ENCODE data around the gene WRAP53. TPM values are rescaled to one million over a fixed set of nuclear protein-coding genes. Genes with fewer than 3 reads are reported as not detected.
A peak's percentile ranks its signal among the peaks of the same experiment; 100 is the strongest.

Gene WRAP53
- total RNA-seq, 1 experiment from 2014 or later = 15.2 TPM

DNA sequence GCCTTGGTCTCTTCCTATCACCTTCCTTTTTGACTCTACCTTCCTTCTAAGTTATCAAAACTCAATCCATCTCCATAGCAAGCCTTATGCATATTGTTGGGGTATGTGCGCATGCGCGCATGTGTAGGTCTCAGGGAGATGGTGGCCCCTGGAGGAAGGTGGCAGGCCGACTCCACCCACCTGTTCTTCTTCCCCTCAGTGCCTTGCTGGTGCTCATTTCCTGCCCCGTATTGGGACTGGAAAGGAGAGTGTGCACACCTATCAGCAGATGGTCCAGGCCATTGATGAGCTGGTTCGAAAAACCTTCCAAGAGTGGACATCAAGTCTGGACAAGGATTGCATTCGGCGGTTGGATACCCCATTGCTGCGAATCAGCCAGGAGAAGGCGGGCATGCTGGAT, 54.5 kb downstream of the WRAP53 start:
- ChIA-PET CTCF (interaction anchor here (0.6 to 2.1 kb wide), 7 partner anchors 8 to 504 kb away, joined by 3 to 17 read pairs (median 5); partner anchors contain the start of gene TP53), POLR2A (no interaction called here)
- TF ChIP-seq, protein P1, sequence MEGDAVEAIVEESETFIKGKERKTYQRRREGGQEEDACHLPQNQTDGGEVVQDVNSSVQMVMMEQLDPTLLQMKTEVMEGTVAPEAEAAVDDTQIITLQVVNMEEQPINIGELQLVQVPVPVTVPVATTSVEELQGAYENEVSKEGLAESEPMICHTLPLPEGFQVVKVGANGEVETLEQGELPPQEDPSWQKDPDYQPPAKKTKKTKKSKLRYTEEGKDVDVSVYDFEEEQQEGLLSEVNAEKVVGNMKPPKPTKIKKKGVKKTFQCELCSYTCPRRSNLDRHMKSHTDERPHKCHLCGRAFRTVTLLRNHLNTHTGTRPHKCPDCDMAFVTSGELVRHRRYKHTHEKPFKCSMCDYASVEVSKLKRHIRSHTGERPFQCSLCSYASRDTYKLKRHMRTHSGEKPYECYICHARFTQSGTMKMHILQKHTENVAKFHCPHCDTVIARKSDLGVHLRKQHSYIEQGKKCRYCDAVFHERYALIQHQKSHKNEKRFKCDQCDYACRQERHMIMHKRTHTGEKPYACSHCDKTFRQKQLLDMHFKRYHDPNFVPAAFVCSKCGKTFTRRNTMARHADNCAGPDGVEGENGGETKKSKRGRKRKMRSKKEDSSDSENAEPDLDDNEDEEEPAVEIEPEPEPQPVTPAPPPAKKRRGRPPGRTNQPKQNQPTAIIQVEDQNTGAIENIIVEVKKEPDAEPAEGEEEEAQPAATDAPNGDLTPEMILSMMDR (IDR thresholded peaks at IDR 0.05; ENCODE audit: insufficient read depth in 1 of 2, low read depth in 1 of 2, low read length in 1 of 2, severe bottlenecking in 1 of 2, unreplicated experiment in 1 of 2) = no peak
- H3K36me3 ChIP-seq (ENCODE audit: control insufficient read depth, insufficient read depth, low read length) = no peaks in the 10 kb centered on the region
- H3K4me1 ChIP-seq = no peaks in the 10 kb centered on the region; the same call in none of the 2 replicates
- Mint-ChIP-seq H3K9me3 (ENCODE audit: unreplicated experiment) (no peaks in the 10 kb centered on the region), H3K27me3 (ENCODE audit: insufficient read depth, unreplicated experiment) (peaks cover 13% of the 10 kb centered on the region), H3K4me1 (ENCODE audit: low read depth, unreplicated experiment) (peaks cover 8% of the 10 kb centered on the region), H3K4me3 (ENCODE audit: unreplicated experiment) (no peak overlapping the region), H3K27ac (ENCODE audit: unreplicated experiment) (no peak overlapping the region), H3K36me3 (ENCODE audit: insufficient read depth, unreplicated experiment) (no peaks in the 10 kb centered on the region)
- intact Hi-C loops (cut with micrococcal nuclease; ENCODE audit: unreplicated experiment) = loop anchor here (1.0 to 10.0 kb wide), 4 partner anchors 40 to 242 kb away; partner anchors contain the start of gene RNF227
- DNase-seq = no peak
- H3K4me3 ChIP-seq (ENCODE audit: low read depth, low read length) = no peak overlapping the region
- H3K27me3 ChIP-seq (replicated peaks; ENCODE audit: control insufficient read depth, insufficient read depth, low read length) = no peaks in the 10 kb centered on the region
- no TSS peak for BruUV-seq (replicated peaks)
- no peaks in the 10 kb centered on the region for H3K9me3 ChIP-seq

DNA sequence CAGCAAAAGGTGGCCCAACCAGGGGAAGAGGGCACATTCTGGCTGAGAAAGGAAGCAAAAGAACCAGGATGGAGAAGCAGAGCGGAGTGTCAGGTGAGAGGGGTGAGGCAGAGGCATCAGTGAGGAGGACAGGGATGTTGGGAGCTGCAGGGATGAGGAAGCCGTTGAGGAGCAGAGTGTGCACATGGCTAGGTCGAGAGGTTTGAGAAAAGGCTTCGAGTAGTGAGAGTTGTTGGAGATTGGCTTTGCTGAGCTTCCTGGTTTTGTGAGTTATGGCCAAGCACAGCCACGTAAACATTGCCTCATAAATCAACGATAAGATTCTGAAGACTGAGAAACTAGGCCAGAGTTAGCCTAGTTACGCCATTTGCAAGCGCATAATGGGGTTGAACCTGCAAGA, 56.1 kb downstream of the WRAP53 start:
- H3K9me3 ChIP-seq = no peaks in the 10 kb centered on the region
- intact Hi-C loops (cut with micrococcal nuclease; ENCODE audit: unreplicated experiment) = loop anchor here (10.0 kb wide), 2 partner anchors 170 to 240 kb away; partner anchors contain the start of gene RNF227
- Mint-ChIP-seq H3K9me3 (ENCODE audit: unreplicated experiment) (no peaks in the 10 kb centered on the region), H3K36me3 (ENCODE audit: insufficient read depth, unreplicated experiment) (peaks cover 5% of the 10 kb centered on the region), H3K27ac (ENCODE audit: unreplicated experiment) (peak overlapping the region; percentile 2), H3K27me3 (ENCODE audit: insufficient read depth, unreplicated experiment) (peaks cover 10% of the 10 kb centered on the region), H3K4me1 (ENCODE audit: low read depth, unreplicated experiment) (peaks cover 8% of the 10 kb centered on the region), H3K4me3 (ENCODE audit: unreplicated experiment) (no peak overlapping the region)
- CTCF ChIA-PET = interaction anchor here (0.5 to 2.4 kb wide), 15 partner anchors 37 to 502 kb away, joined by 3 to 39 read pairs (median 5); partner anchors contain the start of genes CTC1, KDM6B, NAA38 and TP53
- no peak overlapping the region for H3K4me3 ChIP-seq (ENCODE audit: low read depth, low read length)
- no peaks in the 10 kb centered on the region for H3K36me3 ChIP-seq (ENCODE audit: control insufficient read depth, insufficient read depth, low read length)
- POLR2A ChIA-PET = no interaction called here
- H3K4me1 ChIP-seq = peaks cover 3% of the 10 kb centered on the region
- BruUV-seq (replicated peaks) = no TSS peak
- DNase-seq = no peak
- H3K27me3 ChIP-seq (replicated peaks; ENCODE audit: control insufficient read depth, insufficient read depth, low read length) = no peaks in the 10 kb centered on the region
- TF ChIP-seq, protein P1 (IDR thresholded peaks at IDR 0.05; ENCODE audit: insufficient read depth in 1 of 2, low read depth in 1 of 2, low read length in 1 of 2, severe bottlenecking in 1 of 2, unreplicated experiment in 1 of 2) = no peak

DNA sequence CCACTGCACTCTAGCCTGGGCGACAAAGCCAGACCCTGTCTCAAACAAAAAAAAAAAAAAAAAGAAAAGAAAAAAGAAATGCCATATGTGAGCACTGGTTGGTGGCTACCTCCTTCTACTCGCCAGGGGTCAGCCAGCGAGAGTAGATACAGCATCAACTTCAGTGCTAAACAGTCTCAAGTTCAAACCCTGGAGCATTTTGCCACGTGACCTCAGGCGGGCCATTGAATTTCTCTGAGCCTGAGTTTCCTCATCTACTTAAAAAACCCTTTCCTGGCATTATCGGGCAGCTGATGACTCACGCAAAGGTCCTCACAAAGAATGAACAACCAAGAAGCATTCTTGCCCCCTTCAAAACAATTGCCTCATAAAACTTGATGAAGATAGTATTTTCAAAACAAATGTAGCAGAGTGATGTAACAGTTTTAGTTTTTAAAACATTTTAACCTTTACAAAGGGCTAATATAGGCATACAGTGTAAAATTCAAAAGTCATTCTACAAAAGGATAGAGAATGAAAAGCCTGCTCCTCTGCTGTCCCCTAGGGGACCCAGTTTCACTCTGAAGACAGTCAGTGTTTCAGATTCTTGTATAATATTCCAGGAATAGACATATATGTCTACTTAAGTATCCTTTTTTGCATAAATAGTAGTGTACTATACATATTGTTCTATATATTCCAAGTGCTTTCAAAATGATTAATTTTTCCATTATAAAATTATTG, 57.6 kb downstream of the WRAP53 start:
- H3K27me3 Mint-ChIP-seq (ENCODE audit: insufficient read depth, unreplicated experiment) = peaks cover under 1% of the 10 kb centered on the region
- no peak overlapping the region for H3K4me3 ChIP-seq (ENCODE audit: low read depth, low read length)
- H3K27ac Mint-ChIP-seq (ENCODE audit: unreplicated experiment) = no peak overlapping the region
- peaks cover 5% of the 10 kb centered on the region for H3K36me3 Mint-ChIP-seq (ENCODE audit: insufficient read depth, unreplicated experiment)
- no TSS peak for BruUV-seq (replicated peaks)
- no peak for DNase-seq
- intact Hi-C loops (cut with micrococcal nuclease; ENCODE audit: unreplicated experiment) = loop anchor here (2.0 to 10.0 kb wide), 3 partner anchors 97 to 239 kb away; partner anchors contain the start of gene RNF227
- no peaks in the 10 kb centered on the region for H3K9me3 ChIP-seq
- POLR2A ChIA-PET = no interaction called here
- no peaks in the 10 kb centered on the region for H3K36me3 ChIP-seq (ENCODE audit: control insufficient read depth, insufficient read depth, low read length)
- no peaks in the 10 kb centered on the region for H3K9me3 Mint-ChIP-seq (ENCODE audit: unreplicated experiment)
- H3K27me3 ChIP-seq (replicated peaks; ENCODE audit: control insufficient read depth, insufficient read depth, low read length) = no peaks in the 10 kb centered on the region
- no peak overlapping the region for H3K4me3 Mint-ChIP-seq (ENCODE audit: unreplicated experiment)
- H3K4me1 ChIP-seq = peaks cover 3% of the 10 kb centered on the region; the same call in 1 of the 2 replicates
- TF ChIP-seq, protein P1 (IDR thresholded peaks at IDR 0.05; ENCODE audit: insufficient read depth in 1 of 2, low read depth in 1 of 2, low read length in 1 of 2, severe bottlenecking in 1 of 2, unreplicated experiment in 1 of 2) = no peak
- peaks cover 8% of the 10 kb centered on the region for H3K4me1 Mint-ChIP-seq (ENCODE audit: low read depth, unreplicated experiment)
- CTCF ChIA-PET = interaction anchor here (0.7 kb wide), 2 partner anchors 35 to 366 kb away, joined by 4 to 5 read pairs; no protein-coding TSS in a partner anchor

Data from Caco-2 (cell line).